IMR-90 (cell line): ENCODE data around the gene TMUB1. TPM values are rescaled to one million over a fixed set of nuclear protein-coding genes. Genes with fewer than 3 reads are reported as not detected.

Experiments
- ATAC-seq: fragments of 200-7000 bp; cut with Tn5 transposase; 2 replicates; pipeline ENCODE4 v1.9.1; 2020; ENCODE audit warnings: low read depth, mild to moderate bottlenecking, moderate library complexity
- BruUV-seq: library from RNA; stranded (reverse); fragments of 400-500 nt; replicated peaks from 2 replicates; lab custom pipeline; 2021; lab: Mats Ljungman, UMichigan
- CTCF ChIA-PET: fragments of 300-600 bp; formaldehyde crosslinking; extraction: SDS; loops from one replicate; lab custom pipeline; 2021; ENCODE audit warnings: antibody characterized with exemption; lab: Yijun Ruan, JAX
- POLR2A ChIA-PET: fragments of 300-600 bp; sonication (Branson Sonifier 250); formaldehyde crosslinking; loops from one replicate; lab custom pipeline; 2022; ENCODE audit warnings: antibody characterized with exemption; ENCODE audit not compliant: unreplicated experiment; lab: Charles Lee
- DNase-seq: peaks from one replicate; pipeline ENCODE4 v3.0.0; 2013
- H2AFZ ChIP-seq: replicated peaks from 2 replicates; pipeline ENCODE3; 2013; ENCODE audit warnings: low read length, mild to moderate bottlenecking; ENCODE audit not compliant: poor library complexity
- H2AK5ac ChIP-seq: 2 replicates; pipeline ENCODE4 v1.6.1; 2013; ENCODE audit warnings: low read depth, low read length, inconsistent platforms
- H2AK9ac ChIP-seq: replicated peaks from 2 replicates; pipeline ENCODE3; 2013; ENCODE audit warnings: mild to moderate bottlenecking, low read depth, low read length, moderate library complexity; ENCODE audit not compliant: poor library complexity
- H2BK120ac ChIP-seq: 2 replicates; pipeline ENCODE4 v1.6.1; 2013; ENCODE audit warnings: low read depth, low read length, inconsistent platforms
- H2BK15ac ChIP-seq: 3 replicates; pipeline ENCODE4 v1.6.1; 2013; ENCODE audit warnings: low read depth, low read length, inconsistent platforms
- H2BK20ac ChIP-seq: 2 replicates; pipeline ENCODE4 v1.6.1; 2013; ENCODE audit warnings: low read depth, mild to moderate bottlenecking, inconsistent platforms, low read length, moderate library complexity
- H2BK5ac ChIP-seq: 2 replicates; pipeline ENCODE4 v1.6.1; 2013; ENCODE audit warnings: mild to moderate bottlenecking, low read depth, low read length, inconsistent platforms; ENCODE audit not compliant: poor library complexity, severe bottlenecking
- H3K14ac ChIP-seq: replicated peaks from 2 replicates; pipeline ENCODE4 v1.6.1; 2013; ENCODE audit warnings: low read depth, low read length, inconsistent platforms
- H3K18ac ChIP-seq: 2 replicates; pipeline ENCODE4 v1.6.1; 2013; ENCODE audit warnings: low read depth, low read length, control low read depth
- H3K23ac ChIP-seq: 2 replicates; pipeline ENCODE4 v1.6.1; 2013; ENCODE audit warnings: low read depth, low read length, inconsistent platforms
- H3K27ac ChIP-seq: 2 replicates; pipeline ENCODE4 v1.5.1; 2013; ENCODE audit warnings: mild to moderate bottlenecking, control low read depth, low read length; ENCODE audit not compliant: insufficient read depth
- H3K27me3 ChIP-seq: 2 replicates; pipeline ENCODE4 v1.6.1; 2013; ENCODE audit warnings: low read length; ENCODE audit not compliant: control insufficient read depth, insufficient read depth
- H3K36me3 ChIP-seq: 2 replicates; pipeline ENCODE4 v1.6.1; 2013; ENCODE audit warnings: low read length, mixed read lengths; ENCODE audit not compliant: control insufficient read depth, insufficient read depth
- H3K4ac ChIP-seq: 2 replicates; pipeline ENCODE4 v1.6.1; 2013; ENCODE audit warnings: low read depth, low read length, inconsistent platforms
- H3K4me1 ChIP-seq: 2 replicates; pipeline ENCODE4 v1.6.1; 2013; ENCODE audit warnings: low read length, mixed read lengths; ENCODE audit not compliant: control insufficient read depth, insufficient read depth
- H3K4me2 ChIP-seq: 2 replicates; pipeline ENCODE4 v1.6.1; 2013; ENCODE audit warnings: low read depth, mild to moderate bottlenecking, control low read depth, low read length, moderate library complexity
- H3K4me3 ChIP-seq: 2 replicates; pipeline ENCODE4 v1.5.1; 2013; ENCODE audit warnings: low read depth, mild to moderate bottlenecking, control low read depth, low read length, moderate library complexity; ENCODE audit not compliant: insufficient read depth
- H3K56ac ChIP-seq: 2 replicates; pipeline ENCODE4 v1.6.1; 2013; ENCODE audit warnings: low read length, inconsistent platforms; ENCODE audit not compliant: insufficient read depth; ENCODE audit errors: extremely low read depth
- H3K79me1 ChIP-seq, 2 experiments: 2 replicates each; pipeline ENCODE4 v1.6.1; 2013; ENCODE audit warnings: low read length in 2 of 2, inconsistent platforms in 1 of 2, low read depth in 1 of 2
- H3K9ac ChIP-seq: 2 replicates; pipeline ENCODE4 v1.6.1; 2013; ENCODE audit warnings: low read depth, low read length, control low read depth
- H3K9me1 ChIP-seq: 2 replicates; pipeline ENCODE4 v1.6.1; 2013; ENCODE audit warnings: low read length, inconsistent platforms; ENCODE audit not compliant: insufficient read depth
- H3K9me3 ChIP-seq: 2 replicates; pipeline ENCODE4 v1.6.1; 2013; ENCODE audit warnings: low read length; ENCODE audit not compliant: control insufficient read depth, insufficient read depth
- H4K20me1 ChIP-seq: 2 replicates; pipeline ENCODE4 v1.6.1; 2013; ENCODE audit warnings: low read length, inconsistent platforms; ENCODE audit not compliant: insufficient read depth
- H4K5ac ChIP-seq: 2 replicates; pipeline ENCODE4 v1.6.1; 2013; ENCODE audit warnings: mild to moderate bottlenecking, low read depth, low read length, control low read depth
- H4K8ac ChIP-seq, 2 experiments: 2 replicates each; pipeline ENCODE4 v1.6.1; 2013; ENCODE audit warnings: low read depth in 2 of 2, low read length in 2 of 2, control low read depth in 1 of 2, inconsistent platforms in 1 of 2
- H4K91ac ChIP-seq: 2 replicates; pipeline ENCODE4 v1.6.1; 2013; ENCODE audit warnings: low read depth, low read length, inconsistent platforms; ENCODE audit not compliant: insufficient read depth
- CHD1 ChIP-seq: IDR thresholded peaks from 2 replicates; pipeline ENCODE4 v1.6.1; 2012; ENCODE audit warnings: low read depth, low read length, improper control_type of control experiment
- CTCF ChIP-seq: conservative IDR thresholded peaks from 2 replicates; pipeline ENCODE4 v1.5.1; 2012; ENCODE audit warnings: mild to moderate bottlenecking, low read depth, low read length, improper control_type of control experiment
- MXI1 ChIP-seq: IDR thresholded peaks from 2 replicates; pipeline ENCODE4 v1.6.1; 2012; ENCODE audit warnings: low read depth, mild to moderate bottlenecking, low read length, moderate library complexity, borderline replicate concordance
- RFX5 ChIP-seq: IDR thresholded peaks from 2 replicates; pipeline ENCODE4 v1.8.0; 2012; ENCODE audit warnings: low read depth, mild to moderate bottlenecking, low read length, moderate library complexity
- SMC3 ChIP-seq: fragments of 150-350 bp; IDR thresholded peaks from 2 replicates; pipeline ENCODE4 v1.6.1; 2016; ENCODE audit warnings: low read depth, mild to moderate bottlenecking, antibody characterized with exemption, low read length, moderate library complexity
- WGBS, 2 experiments: methylation state at CpG; one replicate each; pipeline versions ENCODE4 v1.1.5 to v1.1.7; 2013; ENCODE audit warnings: missing lambda C conversion rate in 2 of 2; ENCODE audit not compliant: insufficient read length in 1 of 2; ENCODE audit errors: extremely low coverage in 2 of 2; 5-methylcytosine and 5-hydroxymethylcytosine counted together
- dilution Hi-C: fragments of 300-500 bp; cut with HindIII; formaldehyde crosslinking; loops from one replicate; pipeline ENCODE4 v1.14.3; 2018; ENCODE audit warnings: low sequenced_read_pairs; ENCODE audit not compliant: unreplicated experiment
- in situ Hi-C: fragments of 300-500 bp; cut with MboI; formaldehyde crosslinking; loops from 3 replicates; pipeline ENCODE4 v1.14.3; 2019; ENCODE audit warnings: low sequenced_read_pairs, inconsistent platforms, mixed read lengths
- intact Hi-C: fragments of 100-400 bp; cut with micrococcal nuclease; formaldehyde crosslinking; loops from 2 replicates; pipeline ENCODE4 v1.10.0; 2022
- polyA plus RNA-seq, 3 experiments: library from polyadenylated mRNA; depleted of rRNA; stranded (reverse); fragments of >200 nt; gene quantifications; 2 replicates each; pipeline ENCODE4 v1.2.3, GENCODE V29; 2012; ENCODE audit warnings: low replicate concordance in 1 of 3
- total RNA-seq: library from RNA; depleted of rRNA; stranded (reverse); fragments of >200 nt; gene quantifications from 2 replicates; pipeline ENCODE4 v1.2.3, GENCODE V29; 2012

Gene TMUB1
- total and polyA plus RNA-seq, 2 of the 4 experiments (the other 2 are of a cell fraction) = 6.8 to 29.8 TPM

GRCh38 chr7:151091003-151091402, 7.7 kb upstream of the TMUB1 start:
- no peaks in the 10 kb centered on the region for H3K9me3 ChIP-seq
- H2AK9ac ChIP-seq = no peak overlapping the region
- H2BK15ac ChIP-seq = no peak overlapping the region
- in situ Hi-C loops = no loop called here
- no peak overlapping the region for H3K27ac ChIP-seq
- peaks cover 4 to 77% of the 10 kb centered on the region in 2 experiments; a peak in 2 of 4 replicates for H3K79me1 ChIP-seq
- H4K91ac ChIP-seq = no peak overlapping the region
- CTCF ChIA-PET = interaction anchor here (1.3 to 1.9 kb wide), 2 partner anchors 12 to 17 kb away, joined by 4 to 5 read pairs; no protein-coding TSS in a partner anchor
- no peak overlapping the region for H2AK5ac ChIP-seq
- H4K20me1 ChIP-seq = peaks cover 85% of the 10 kb centered on the region
- no peak overlapping the region for H3K9ac ChIP-seq
- no peak overlapping the region for H3K18ac ChIP-seq
- DNase-seq (no peak), ATAC-seq (no peak)
- H3K23ac ChIP-seq = no peak overlapping the region
- H2BK5ac ChIP-seq = no peak overlapping the region
- dilution Hi-C loops = no loop called here
- no peak overlapping the region for H3K4ac ChIP-seq
- H4K5ac ChIP-seq = no peak overlapping the region
- no peak overlapping the region for H3K4me3 ChIP-seq
- H3K56ac ChIP-seq = no peak overlapping the region
- 81% methylated on average over 4 of the region's 7 CpGs; no CpG with 5 or more reads in 1 of the 2 experiments for WGBS, 2 experiments
- no peak for TF ChIP-seq RFX5
- no peak for TF ChIP-seq CTCF
- TF ChIP-seq MXI1 = no peak
- no peak for TF ChIP-seq CHD1
- no peak for TF ChIP-seq SMC3
- no peak overlapping the region for H3K14ac ChIP-seq
- no peak overlapping the region for H2AFZ ChIP-seq
- no peak overlapping the region for H2BK20ac ChIP-seq
- H2BK120ac ChIP-seq = no peak overlapping the region
- no peaks in the 10 kb centered on the region for H3K27me3 ChIP-seq
- peaks cover 11% of the 10 kb centered on the region; the same call in 1 of the 2 replicates for H3K36me3 ChIP-seq
- BruUV-seq = no TSS peak
- H3K4me1 ChIP-seq = peaks cover 22% of the 10 kb centered on the region
- H3K4me2 ChIP-seq = no peak overlapping the region
- H3K9me1 ChIP-seq = peaks cover 13% of the 10 kb centered on the region
- POLR2A ChIA-PET = no interaction called here
- H4K8ac ChIP-seq = no peak overlapping the region
- intact Hi-C loops = no loop called here
